Adrenal gland (tissue), 12 donors: ENCODE results near the gene TOLLIP. TPM values are rescaled to one million over a fixed set of nuclear protein-coding genes. Genes with fewer than 3 reads are reported as not detected.

Experiments used
- DNase-seq, 7 donors: peaks; one replicate each; pipeline ENCODE4 v3.0.0-alpha.2; 2019 to 2020
- H3K27ac ChIP-seq, 5 donors: fragments of 200-600 bp; sonication (generic) in 4 of 5; 1 replicate in 3 of 5; 2 replicates in 2 of 5; pipeline versions ENCODE4 v1.5.1 to v1.8.0; 2016 to 2020; ENCODE audit warnings: mild to moderate bottlenecking in 1 of 5
- H3K27me3 ChIP-seq: fragments of 200-600 bp; 2 replicates; pipeline ENCODE4 v1.8.0; 2021
- H3K36me3 ChIP-seq, 2 donors: fragments of 200-600 bp; replicated peaks in 1 of 2; 1 replicate in 1 of 2; 2 replicates in 1 of 2; pipeline versions ENCODE4 v1.5.1 to v1.8.0; 2018 to 2022
- H3K4me1 ChIP-seq, 2 donors: fragments of 200-600 bp; replicated peaks in 1 of 2; 1 replicate in 1 of 2; 2 replicates in 1 of 2; pipeline versions ENCODE4 v1.5.1 to v1.8.0; 2018 to 2021
- H3K4me3 ChIP-seq, 4 donors: fragments of 200-600 bp; sonication (generic) in 3 of 4; one replicate each; pipeline ENCODE4 v1.5.1; 2016 to 2018
- H3K9me3 ChIP-seq, 3 donors: fragments of 200-600 bp; sonication (generic) in 1 of 3; replicated peaks in 1 of 3; 1 replicate in 2 of 3; 2 replicates in 1 of 3; pipeline versions ENCODE4 v1.5.1 to v1.8.0; 2016 to 2021
- CTCF ChIP-seq, 6 experiments: fragments of 450-650 bp in 4 of 6; fragments of 200-600 bp in 2 of 6; sonication (generic) in 1 of 6; IDR thresholded peaks; 1 replicate in 5 of 6; 2 replicates in 1 of 6; pipeline versions ENCODE4 v1.5.1 to v1.8.0; 2016 to 2021; ENCODE audit warnings: antibody characterized with exemption in 6 of 6, mild to moderate bottlenecking in 2 of 6, moderate library complexity in 1 of 6
- POLR2A ChIP-seq, 2 donors: fragments of 450-650 bp; IDR thresholded peaks; one replicate each; pipeline ENCODE4 v1.6.1; 2017; ENCODE audit warnings: antibody characterized with exemption in 2 of 2, mild to moderate bottlenecking in 2 of 2, moderate library complexity in 1 of 2
- WGBS, 4 donors: extraction: QIAGEN DNeasy Blood & Tissue Kit in 2 of 4; methylation state at CpG; one replicate each; pipeline versions ENCODE4 v1.1.5 to v1.1.7; 2013 to 2017; 5-methylcytosine and 5-hydroxymethylcytosine counted together
- intact Hi-C, 2 donors: fragments of 100-400 bp; cut with DNase I; formaldehyde crosslinking; loops; one replicate each; pipeline versions ENCODE4 v1.14.1 to v1.15.0; 2022 to 2023
- polyA plus RNA-seq, 3 donors: library from polyadenylated mRNA; stranded (reverse); fragments of 200-250 nt in 2 of 3; fragments of 350-450 nt in 1 of 3; fragmentation: Illumina TruSeq in 1 of 3; extraction: RNeasy Lipid Tissue Mini Kit (QIAGEN cat#74804) in 1 of 3; gene quantifications; one replicate each; pipeline ENCODE4 v1.2.3, GENCODE V29; 2013 to 2014
- total RNA-seq, 9 donors: library from RNA; depleted of rRNA in 4 of 9; stranded (reverse); fragments of >200 nt in 4 of 9; fragments of 120-200 nt in 1 of 9; fragmentation: NEBNext Ultra II Directional in 1 of 9; extraction: Animal tissue kit (Norgen Biotek cat#: 25700) in 1 of 9; gene quantifications; one replicate each; pipeline versions ENCODE4 v1.1.0 to v1.2.4, GENCODE V29; 2013 to 2023
- donor health status: healthy with polysubstance abuse.
- donor health status: Bipolar disorder and iron deficiency.
- donor health status: DM: yes; HTN: yes; CAD: no.
- donor health status: DM: no; HTN: no; CAD: no.
- donor health status: DM: no; HTN: no; CAD: no.
- donor health status: DM: yes; HTN: yes; CAD: no.

Gene TOLLIP
- total and polyA plus RNA-seq, 12 donors = 18.9 to 84.1 (median 66.3) TPM

DNA sequence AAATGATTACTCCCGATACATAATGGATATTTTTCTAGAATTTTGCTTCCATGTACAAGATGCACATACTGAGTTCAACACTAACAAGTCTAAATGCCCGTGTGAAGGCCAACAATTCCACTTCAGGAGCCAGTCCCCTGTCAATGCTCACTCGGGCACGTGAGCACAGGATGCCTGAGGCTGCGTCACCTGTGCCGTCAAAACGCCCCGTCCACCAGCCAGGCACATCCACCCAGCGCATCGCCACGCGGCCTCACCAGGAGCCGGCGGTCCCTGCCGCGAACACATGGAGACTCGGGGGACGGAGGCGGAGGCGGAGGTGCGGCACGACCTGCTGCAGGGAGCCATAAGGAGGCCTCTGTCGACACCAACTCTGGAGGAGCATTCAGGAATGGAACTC, 9.8 kb downstream of the TOLLIP start:
- Histone ChIP-seq H3K36me3 (peaks cover 0 to 17% of the 10 kb centered on the region in 2 donors), H3K27me3 (no peaks in the 10 kb centered on the region), H3K4me3 (no peak overlapping the region), H3K9me3 (no peaks in the 10 kb centered on the region), H3K4me1 (peaks cover 15 to 24% of the 10 kb centered on the region in 2 donors), H3K27ac (peak overlapping the region in 4 of 5 donors; percentile 57 to 86 (median 81))
- WGBS, 4 donors = 70 to 87% (median 85%) methylated on average over 10 to 23 of the region's 23 CpGs
- no peak for TF ChIP-seq POLR2A (IDR thresholded peaks at IDR 0.05)
- TF ChIP-seq CTCF (IDR thresholded peaks at IDR 0.05) = no peak
- peak in 3 of 7 donors; percentile 18 to 56 (median 32) for DNase-seq
- intact Hi-C loops = no loop called here

- WGBS, 4 donors = 43 to 53% (median 50%) methylated on average over 29 to 32 of the region's 32 CpGs
- Histone ChIP-seq H3K27ac (peak overlapping the region; percentile 57 to 86 (median 79)), H3K4me3 (peak overlapping the region in 1 of 4 donors; percentile 17), H3K27me3 (no peaks in the 10 kb centered on the region), H3K4me1 (peaks cover 15 to 24% of the 10 kb centered on the region in 2 donors), H3K36me3 (peaks cover 0 to 18% of the 10 kb centered on the region in 2 donors), H3K9me3 (no peaks in the 10 kb centered on the region)
- TF ChIP-seq CTCF (IDR thresholded peaks at IDR 0.05) = no peak
- peak in 1 of 2 donors; percentile 71 for TF ChIP-seq POLR2A (IDR thresholded peaks at IDR 0.05)
- DNase-seq = peak; percentile 85 to 96 (median 94)
- intact Hi-C loops = no loop called here
These were observed 10.5 kb downstream of the TOLLIP start for GRCh38 chr11:1298695-1299492.

- intact Hi-C loops = no loop called here
- peaks cover 0 to 29% of the 10 kb centered on the region in 2 donors for H3K36me3 ChIP-seq
- peaks cover 15 to 19% of the 10 kb centered on the region in 2 donors for H3K4me1 ChIP-seq
- H3K27ac ChIP-seq = peak overlapping the region in 4 of 5 donors; percentile 57 to 86 (median 81)
- DNase-seq = peak in 3 of 7 donors; percentile 15 to 52 (median 25)
- no peak for TF ChIP-seq POLR2A (IDR thresholded peaks at IDR 0.05)
- TF ChIP-seq CTCF (IDR thresholded peaks at IDR 0.05) = no peak
- H3K27me3 ChIP-seq = no peaks in the 10 kb centered on the region
- no peaks in the 10 kb centered on the region for H3K9me3 ChIP-seq
- WGBS, 4 donors = 74 to 80% (median 79%) methylated on average over 6 to 31 of the region's 31 CpGs
- no peak overlapping the region for H3K4me3 ChIP-seq
These were observed 11.6 kb downstream of the TOLLIP start for GRCh38 chr11:1297576-1298473.
